Measurements from ENCODE around the gene NKRF. TPM values are rescaled to one million over a fixed set of nuclear protein-coding genes. Genes with fewer than 3 reads are reported as not detected.

Gene NKRF
- total and polyA plus RNA-seq, 8 donors: 2.5 to 4.7 (median 3.3) TPM

DNA sequence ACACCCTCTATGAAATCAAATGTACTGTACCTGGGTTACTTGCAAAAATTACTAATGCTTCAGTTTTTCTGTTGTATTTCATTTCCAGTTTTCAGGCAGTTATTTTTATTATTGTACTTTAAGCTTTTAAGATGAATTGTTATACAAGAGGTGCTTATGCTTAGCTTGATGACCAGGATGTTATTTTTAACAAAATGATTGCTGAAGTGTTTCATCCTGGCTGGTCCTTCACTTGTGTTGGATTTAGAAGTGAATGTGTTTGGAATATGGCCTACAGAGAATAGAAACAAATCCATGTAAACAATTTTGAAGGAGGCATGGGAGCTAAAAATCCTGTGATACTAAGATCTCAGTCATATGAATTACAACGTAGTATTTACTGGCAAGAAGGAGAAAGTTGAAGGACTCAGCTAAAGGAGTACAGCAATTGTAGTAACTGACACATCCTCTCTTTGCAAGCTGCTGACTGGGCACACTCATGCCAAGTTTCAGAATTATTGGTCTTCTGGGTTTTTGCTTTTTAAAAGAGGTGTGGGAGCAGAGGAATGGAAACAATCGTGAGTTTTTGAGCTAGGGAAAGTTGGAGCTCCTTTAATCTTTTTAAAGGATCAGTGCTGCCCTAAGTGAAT lies 22.7 kb downstream of the NKRF start:
- Histone ChIP-seq H3K9me3 (no peaks in the 10 kb centered on the region), H3K4me3 (no peak overlapping the region), H3K36me3 (no peaks in the 10 kb centered on the region), H3K27me3 (no peaks in the 10 kb centered on the region), H3K27ac (no peak overlapping the region), H3K4me1 (no peaks in the 10 kb centered on the region)
- no peak for DNase-seq
- TF ChIP-seq, protein P1, sequence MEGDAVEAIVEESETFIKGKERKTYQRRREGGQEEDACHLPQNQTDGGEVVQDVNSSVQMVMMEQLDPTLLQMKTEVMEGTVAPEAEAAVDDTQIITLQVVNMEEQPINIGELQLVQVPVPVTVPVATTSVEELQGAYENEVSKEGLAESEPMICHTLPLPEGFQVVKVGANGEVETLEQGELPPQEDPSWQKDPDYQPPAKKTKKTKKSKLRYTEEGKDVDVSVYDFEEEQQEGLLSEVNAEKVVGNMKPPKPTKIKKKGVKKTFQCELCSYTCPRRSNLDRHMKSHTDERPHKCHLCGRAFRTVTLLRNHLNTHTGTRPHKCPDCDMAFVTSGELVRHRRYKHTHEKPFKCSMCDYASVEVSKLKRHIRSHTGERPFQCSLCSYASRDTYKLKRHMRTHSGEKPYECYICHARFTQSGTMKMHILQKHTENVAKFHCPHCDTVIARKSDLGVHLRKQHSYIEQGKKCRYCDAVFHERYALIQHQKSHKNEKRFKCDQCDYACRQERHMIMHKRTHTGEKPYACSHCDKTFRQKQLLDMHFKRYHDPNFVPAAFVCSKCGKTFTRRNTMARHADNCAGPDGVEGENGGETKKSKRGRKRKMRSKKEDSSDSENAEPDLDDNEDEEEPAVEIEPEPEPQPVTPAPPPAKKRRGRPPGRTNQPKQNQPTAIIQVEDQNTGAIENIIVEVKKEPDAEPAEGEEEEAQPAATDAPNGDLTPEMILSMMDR (IDR thresholded peaks at IDR 0.05): no peak
- no peak for FAIRE-seq
- intact Hi-C loops (cut with DNase I): no loop called here
- ATAC-seq: no peak
- 54 to 69% methylated on average over 2 of the region's 2 CpGs for WGBS, 2 donors

DNA sequence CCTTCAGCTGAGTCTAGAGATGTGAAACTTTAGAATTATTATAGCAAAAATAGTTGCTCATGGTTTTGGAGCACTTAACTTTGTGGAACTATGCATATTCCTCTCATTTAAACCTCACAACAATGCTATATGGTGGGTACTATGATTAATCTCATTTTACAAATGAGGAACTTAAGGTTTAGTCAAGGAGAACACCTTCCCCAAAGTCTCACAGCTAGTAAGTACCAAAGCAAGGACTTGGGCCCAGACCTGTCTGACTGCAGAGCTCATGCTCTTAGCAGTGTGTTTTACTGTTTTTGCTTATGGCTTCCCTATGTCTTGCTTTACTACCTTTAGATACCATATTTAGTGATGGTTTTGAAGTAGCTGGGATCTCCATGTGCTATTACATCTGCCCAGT lies 26.8 kb downstream of the NKRF start:
- Histone ChIP-seq H3K4me3 (no peak overlapping the region), H3K4me1 (no peaks in the 10 kb centered on the region), H3K27me3 (no peaks in the 10 kb centered on the region), H3K36me3 (no peaks in the 10 kb centered on the region), H3K27ac (no peak overlapping the region), H3K9me3 (no peaks in the 10 kb centered on the region)
- ATAC-seq (no peak), DNase-seq (no peak), FAIRE-seq (no peak)
- TF ChIP-seq, protein P1 (IDR thresholded peaks at IDR 0.05): no peak
- intact Hi-C loops (cut with DNase I): no loop called here

DNA sequence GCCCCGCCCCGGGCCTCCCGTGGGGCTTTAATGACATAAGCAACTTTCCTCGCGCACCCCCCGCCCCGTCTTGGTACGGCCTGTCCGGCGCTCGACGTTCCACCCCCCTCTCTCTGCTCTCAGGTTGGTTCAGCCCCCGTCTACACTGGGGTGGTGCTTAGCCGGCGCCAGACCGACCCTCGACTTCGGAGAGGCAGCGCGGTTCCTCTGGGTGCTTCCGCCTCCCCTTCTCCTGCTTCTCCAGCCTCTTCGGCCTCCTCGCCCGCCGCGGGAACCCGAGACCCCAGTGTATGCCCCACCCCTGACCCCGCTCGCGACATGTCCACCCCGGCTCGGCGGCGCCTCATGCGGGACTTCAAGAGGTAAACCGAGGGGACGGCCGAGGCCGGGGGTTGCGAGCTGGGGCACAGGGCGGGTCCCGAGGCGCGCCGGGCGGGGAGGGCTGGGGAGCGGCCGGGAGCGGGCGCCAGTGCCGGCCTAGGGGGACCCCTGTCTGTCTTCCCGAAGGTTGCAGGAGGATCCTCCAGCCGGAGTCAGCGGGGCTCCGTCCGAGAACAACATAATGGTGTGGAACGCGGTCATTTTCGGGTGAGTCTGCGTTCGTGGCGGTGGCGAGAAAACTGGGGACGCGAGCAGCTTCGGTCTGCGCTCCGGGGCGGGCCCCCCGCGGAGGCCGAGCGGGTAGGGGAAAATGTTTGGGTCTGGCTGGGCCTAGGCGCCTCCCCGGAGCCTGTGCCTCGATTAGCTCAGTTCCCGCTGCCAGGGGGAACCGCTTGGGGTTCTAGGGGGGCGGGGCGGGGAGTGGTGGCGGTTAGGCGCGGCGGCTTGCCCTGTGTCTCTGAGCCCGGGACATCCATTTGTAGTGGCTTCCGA lies 31.6 kb downstream of the NKRF start, which contains the start of gene UBE2A:
UBE2A (plus strand) TSS at position 170 of the 873 bp plus-strand sequence; CDS start at position 319, 149 bp downstream.
- Histone ChIP-seq H3K36me3 (no peaks in the 10 kb centered on the region), H3K9me3 (no peaks in the 10 kb centered on the region), H3K27ac (peak within 1 kb of the TSS; percentile 14 to 80 (median 75)), H3K27me3 (no peaks in the 10 kb centered on the region), H3K4me1 (no peaks in the 10 kb centered on the region), H3K4me3 (peak within 1 kb of the TSS; percentile 33 to 63 (median 52))
- DNase-seq (peak; percentile 84 to 92 (median 86)), FAIRE-seq (peak; percentile 93), ATAC-seq (peak; percentile 97 to 98 (median 98))
- TF ChIP-seq, protein P1 (IDR thresholded peaks at IDR 0.05): no peak
- WGBS, 2 donors: 0 to 30% methylated on average over 76 to 86 of the region's 86 CpGs
- intact Hi-C loops (cut with DNase I): no loop called here

DNA sequence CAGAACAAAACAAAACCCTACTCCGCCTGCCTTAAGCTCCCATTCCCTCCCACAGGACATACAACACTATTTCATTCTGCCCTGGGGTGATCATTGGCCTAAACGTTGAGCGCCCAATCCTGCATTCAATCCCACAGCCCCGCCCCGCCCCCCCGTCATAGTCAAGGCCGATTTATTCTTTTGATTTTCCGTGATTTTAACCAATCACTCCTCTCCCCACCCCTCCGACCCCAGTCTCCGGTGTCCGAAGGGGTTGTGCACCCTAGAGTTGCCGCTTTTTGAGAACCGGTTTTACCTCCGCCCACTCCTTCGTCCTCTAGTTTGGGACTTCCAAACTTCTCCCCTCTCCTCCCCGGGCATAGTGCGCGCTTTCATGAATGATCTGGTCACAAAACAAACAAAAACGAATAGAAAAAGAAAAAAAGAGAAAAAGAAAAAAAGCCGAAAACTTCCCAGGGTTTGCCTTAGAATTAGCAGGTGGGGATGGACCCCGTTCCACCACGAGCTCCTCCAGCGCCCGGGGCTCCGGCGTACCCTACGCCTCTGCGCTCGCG lies 32.3 kb downstream of the NKRF start:
- Histone ChIP-seq H3K36me3 (no peaks in the 10 kb centered on the region), H3K27ac (peak overlapping the region; percentile 14 to 80 (median 75)), H3K27me3 (no peaks in the 10 kb centered on the region), H3K4me3 (peak overlapping the region in 3 of 4 donors; percentile 48 to 63 (median 56)), H3K4me1 (no peaks in the 10 kb centered on the region), H3K9me3 (no peaks in the 10 kb centered on the region)
- TF ChIP-seq, protein P1 (IDR thresholded peaks at IDR 0.05): no peak
- intact Hi-C loops (cut with DNase I): no loop called here
- DNase-seq: peak in 4 of 6 donors; percentile 21 to 43 (median 26)
- no peak for FAIRE-seq
- ATAC-seq: peak; percentile 17 to 53 (median 24)
- WGBS, 2 donors: 0 to 24% methylated on average over 28 to 30 of the region's 30 CpGs

Data from pancreas (tissue), 10 donors.